Stimulated activated CD8-positive, alpha-beta memory T cell treated with anti-CD3 and anti-CD28 coated beads, Interleukin-7, amount 100 ng/mL, for 24 hours (primary cell): ENCODE data around the gene STMP1.
"Not testable (repeated sequence)": the region's sequence is repeated elsewhere in the genome, so short reads cannot be mapped to it uniquely, and the experiment has no call there.

Experiments used
- DNase-seq: peaks from one replicate; pipeline ENCODE4 v3.0.0-alpha.2; 2020; ENCODE audit warnings: low read depth

The STMP1 gene

GRCh38 chr7:135664046-135664589, 1.8 kb downstream of the STMP1 start:
- DNase-seq, result no peak

- DNase-seq, result no peak
Measured at GRCh38 chr7:135665042-135665441, 2.7 kb downstream of the STMP1 start.

GRCh38 chr7:135666156-135666555, 3.8 kb downstream of the STMP1 start:
- no peak for DNase-seq

GRCh38 chr7:135666846-135667245, 4.5 kb downstream of the STMP1 start:
- DNase-seq, result no peak

- DNase-seq, result not testable (repeated sequence)
Measured at GRCh38 chr7:135667626-135668025, 5.3 kb downstream of the STMP1 start.

- DNase-seq, result not testable (repeated sequence)
Measured at GRCh38 chr7:135668852-135669395, 6.6 kb downstream of the STMP1 start.

GRCh38 chr7:135669774-135670173, 7.5 kb downstream of the STMP1 start:
- no peak for DNase-seq

GRCh38 chr7:135670179-135670578, 7.9 kb downstream of the STMP1 start:
- no peak for DNase-seq

- no peak for DNase-seq
Measured at GRCh38 chr7:135672560-135673359, 10.4 kb downstream of the STMP1 start.

- DNase-seq, result no peak
Measured at GRCh38 chr7:135673360-135673706, 11.0 kb downstream of the STMP1 start.

- DNase-seq, result no peak
Measured at GRCh38 chr7:135678612-135679575, 16.6 kb downstream of the STMP1 start.

GRCh38 chr7:135681762-135682161, 19.4 kb downstream of the STMP1 start:
- DNase-seq, result no peak

GRCh38 chr7:135682191-135682590, 19.9 kb downstream of the STMP1 start:
- DNase-seq, result no peak

GRCh38 chr7:135683609-135684008, 21.3 kb downstream of the STMP1 start:
- no peak for DNase-seq

- no peak for DNase-seq
Measured at GRCh38 chr7:135684136-135684535, 21.8 kb downstream of the STMP1 start.

GRCh38 chr7:135684699-135685098, 22.4 kb downstream of the STMP1 start:
- DNase-seq, result no peak

- DNase-seq, result no peak
Measured at GRCh38 chr7:135685306-135686084, 23.2 kb downstream of the STMP1 start.

GRCh38 chr7:135687466-135687865, 25.2 kb downstream of the STMP1 start:
- no peak for DNase-seq

GRCh38 chr7:135690566-135690965, 28.3 kb downstream of the STMP1 start:
- no peak for DNase-seq

GRCh38 chr7:135692055-135692454, 29.7 kb downstream of the STMP1 start:
- no peak for DNase-seq

GRCh38 chr7:135692606-135693005, 30.3 kb downstream of the STMP1 start:
- not testable (repeated sequence) for DNase-seq

- DNase-seq, result no peak
Measured at GRCh38 chr7:135693558-135693957, 31.2 kb downstream of the STMP1 start.
